RWPE1 (cell line): Measurements from ENCODE around the gene LRIG1.
A peak's percentile ranks its signal among the peaks of the same experiment; 100 is the strongest.

Experiments
- CTCF ChIA-PET: fragments of 350-600 bp; sonication (Branson Sonifier 250); formaldehyde crosslinking; extraction: SDS; loops from one replicate; lab custom pipeline; 2021; lab: Yijun Ruan, JAX
- POLR2A ChIA-PET: fragments of 400-600 bp; formaldehyde crosslinking; extraction: SDS; loops from one replicate; lab custom pipeline; 2020; ENCODE audit warnings: antibody characterized with exemption; ENCODE audit not compliant: low non-redundant PET; lab: Yijun Ruan, JAX
- DNase-seq: peaks from one replicate; pipeline ENCODE4 v3.0.0; 2012; ENCODE audit warnings: low spot score
- H3K27ac ChIP-seq: fragments of 450-650 bp; 2 replicates; pipeline ENCODE4 v1.5.1; 2017
- TF ChIP-seq, protein P1 (sequence below): fragments of 450-650 bp; conservative IDR thresholded peaks from 2 replicates; pipeline ENCODE4 v1.5.1; 2017; ENCODE audit warnings: low read depth, mild to moderate bottlenecking

The LRIG1 gene

DNA sequence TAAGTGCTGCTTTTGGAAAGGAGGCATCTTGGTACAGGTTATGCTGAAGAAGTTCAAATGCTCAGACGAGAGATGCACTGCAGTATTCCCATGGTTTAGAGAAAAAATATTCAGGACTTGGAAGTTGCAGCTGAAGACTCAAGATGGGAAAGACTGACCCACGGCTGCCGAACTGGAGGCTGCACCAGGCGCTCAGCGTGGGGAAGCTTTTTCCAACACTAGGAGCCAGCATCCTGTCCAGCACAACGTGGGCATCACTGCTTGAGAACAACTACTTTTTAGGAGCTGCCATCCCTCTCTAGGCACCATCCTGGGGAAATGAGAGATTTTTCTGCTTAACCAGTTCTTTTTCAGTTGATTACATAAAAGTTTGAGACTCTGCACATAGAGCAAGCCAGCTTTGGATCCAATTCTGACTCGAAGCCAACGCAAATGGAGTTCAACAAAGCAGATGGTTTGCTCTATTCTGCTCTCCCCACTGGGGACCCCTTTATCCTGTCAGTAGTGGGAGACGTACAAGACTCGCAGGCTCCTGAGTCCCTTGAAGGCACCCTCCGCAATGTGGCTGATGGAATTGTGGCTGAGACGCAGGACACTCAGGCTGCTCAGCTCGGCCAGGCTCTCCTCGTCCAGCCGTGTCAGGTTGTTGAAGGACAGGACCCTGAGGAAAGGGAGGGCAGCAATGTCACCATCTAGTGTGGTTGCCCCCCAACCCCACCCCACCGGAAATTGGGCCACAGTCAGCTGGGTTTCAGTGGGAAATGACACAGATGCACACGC, 93.8 kb downstream of the LRIG1 start:
- no peak overlapping the region for H3K27ac ChIP-seq
- POLR2A ChIA-PET, result no interaction called here
- CTCF ChIA-PET, result interaction anchor here (0.5 to 1.3 kb wide), 6 partner anchors 9 to 409 kb away, joined by 3 to 8 read pairs (median 3); no protein-coding TSS in a partner anchor
- DNase-seq, result no peak
- TF ChIP-seq, protein P1, sequence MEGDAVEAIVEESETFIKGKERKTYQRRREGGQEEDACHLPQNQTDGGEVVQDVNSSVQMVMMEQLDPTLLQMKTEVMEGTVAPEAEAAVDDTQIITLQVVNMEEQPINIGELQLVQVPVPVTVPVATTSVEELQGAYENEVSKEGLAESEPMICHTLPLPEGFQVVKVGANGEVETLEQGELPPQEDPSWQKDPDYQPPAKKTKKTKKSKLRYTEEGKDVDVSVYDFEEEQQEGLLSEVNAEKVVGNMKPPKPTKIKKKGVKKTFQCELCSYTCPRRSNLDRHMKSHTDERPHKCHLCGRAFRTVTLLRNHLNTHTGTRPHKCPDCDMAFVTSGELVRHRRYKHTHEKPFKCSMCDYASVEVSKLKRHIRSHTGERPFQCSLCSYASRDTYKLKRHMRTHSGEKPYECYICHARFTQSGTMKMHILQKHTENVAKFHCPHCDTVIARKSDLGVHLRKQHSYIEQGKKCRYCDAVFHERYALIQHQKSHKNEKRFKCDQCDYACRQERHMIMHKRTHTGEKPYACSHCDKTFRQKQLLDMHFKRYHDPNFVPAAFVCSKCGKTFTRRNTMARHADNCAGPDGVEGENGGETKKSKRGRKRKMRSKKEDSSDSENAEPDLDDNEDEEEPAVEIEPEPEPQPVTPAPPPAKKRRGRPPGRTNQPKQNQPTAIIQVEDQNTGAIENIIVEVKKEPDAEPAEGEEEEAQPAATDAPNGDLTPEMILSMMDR, result no peak

GRCh38 chr3:66406163-66406562, 94.7 kb downstream of the LRIG1 start:
- TF ChIP-seq, protein P1, result no peak
- ChIA-PET POLR2A (no interaction called here), CTCF (interaction anchor here (0.6 to 0.9 kb wide), 2 partner anchors 168 to 303 kb away, joined by 3 to 4 read pairs; no protein-coding TSS in a partner anchor)
- no peak for DNase-seq
- peak overlapping the region; percentile 30 for H3K27ac ChIP-seq

DNA sequence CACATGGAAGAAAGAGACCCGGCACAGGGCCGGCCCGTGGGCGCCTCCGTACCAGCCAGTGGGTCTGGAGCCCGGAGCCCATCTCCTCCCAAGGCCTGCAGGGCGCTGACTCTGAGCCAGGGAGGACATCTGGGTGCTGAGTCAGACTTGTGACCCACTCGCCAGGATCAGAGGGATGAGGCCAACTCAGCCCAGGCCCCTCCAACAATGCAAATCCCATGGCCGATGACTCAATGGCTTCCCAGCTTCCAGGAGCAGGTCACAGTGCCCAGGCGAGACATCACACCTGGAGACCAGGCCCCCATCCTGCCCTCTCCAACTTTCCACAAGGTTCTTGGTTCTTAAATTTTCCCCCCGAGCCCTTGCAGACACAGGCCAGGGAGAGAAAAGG, 95.1 kb downstream of the LRIG1 start:
- ChIA-PET POLR2A (no interaction called here), CTCF (no interaction called here)
- H3K27ac ChIP-seq, result peak overlapping the region; percentile 30
- DNase-seq, result no peak
- TF ChIP-seq, protein P1, result no peak

DNA sequence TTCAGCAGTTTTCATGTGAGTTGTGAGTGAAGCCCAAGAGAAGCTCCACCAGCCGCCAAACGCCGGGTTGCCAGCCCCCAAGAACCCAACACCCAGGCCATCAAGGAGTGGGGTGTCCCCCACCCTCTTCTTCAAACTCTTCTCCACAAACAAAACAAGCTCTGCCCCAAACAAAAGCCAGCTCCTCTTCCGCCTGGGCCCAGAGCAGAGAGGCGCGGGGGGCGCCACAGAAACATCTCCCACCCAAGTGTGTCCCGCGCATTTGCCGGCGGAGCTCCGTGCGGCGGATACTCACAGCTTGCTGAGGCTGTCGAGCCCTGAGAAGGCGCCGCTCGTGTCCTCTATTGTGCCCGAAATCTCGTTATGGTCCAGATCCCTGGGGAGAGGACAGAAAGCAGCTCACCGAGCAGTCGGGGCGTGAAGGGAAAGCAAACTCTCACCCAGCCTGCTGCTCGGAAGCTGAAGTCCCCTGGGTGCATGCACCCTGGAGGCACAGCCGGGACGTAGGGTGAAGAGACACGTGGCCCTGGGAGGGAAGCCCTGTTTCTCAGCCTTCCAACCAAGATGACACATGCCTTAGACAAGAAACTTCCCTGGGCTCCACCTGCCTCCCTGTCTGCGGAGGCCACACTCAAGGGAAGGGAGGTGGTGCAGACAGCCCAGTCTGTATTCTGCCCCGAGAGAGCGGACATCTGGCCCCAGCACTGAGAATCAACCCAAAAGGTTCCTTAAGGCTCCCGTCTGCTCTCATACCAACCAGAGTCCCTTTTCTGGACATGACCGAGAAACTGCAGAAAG, 95.7 kb downstream of the LRIG1 start:
- TF ChIP-seq, protein P1, result no peak
- CTCF ChIA-PET, result no interaction called here
- DNase-seq, result no peak
- peak overlapping the region; percentile 30 for H3K27ac ChIP-seq
- POLR2A ChIA-PET, result no interaction called here

GRCh38 chr3:66404197-66404596, 96.6 kb downstream of the LRIG1 start:
- ChIA-PET CTCF (interaction anchor here (1.3 kb wide), 1 partner anchor 418 kb away, joined by 4 read pairs; no protein-coding TSS in a partner anchor), POLR2A (no interaction called here)
- no peak for DNase-seq
- H3K27ac ChIP-seq, result no peak overlapping the region
- TF ChIP-seq, protein P1, result no peak

GRCh38 chr3:66403323-66403990, 97.4 kb downstream of the LRIG1 start:
- TF ChIP-seq, protein P1, result no peak
- ChIA-PET CTCF (interaction anchor here (1.3 kb wide), 1 partner anchor 419 kb away, joined by 4 read pairs; no protein-coding TSS in a partner anchor), POLR2A (no interaction called here)
- no peak overlapping the region for H3K27ac ChIP-seq
- DNase-seq, result no peak
